Stomach smooth muscle (tissue), 2 donors: Measurements from ENCODE around the gene ECHDC3.

Source experiments
- H3K27ac ChIP-seq: one replicate; pipeline ENCODE4 v1.7.0; 2013; ENCODE audit warnings: mild to moderate bottlenecking, low read length, inconsistent platforms
- H3K27me3 ChIP-seq, 2 donors: one replicate each; pipeline ENCODE4 v1.7.0; 2013; ENCODE audit warnings: low read length in 2 of 2; ENCODE audit not compliant: insufficient read depth in 2 of 2, control insufficient read depth in 1 of 2
- H3K36me3 ChIP-seq, 2 donors: one replicate each; pipeline ENCODE4 v1.7.0; 2013; ENCODE audit warnings: low read length in 2 of 2; ENCODE audit not compliant: control insufficient read depth in 2 of 2, insufficient read depth in 2 of 2
- H3K4me1 ChIP-seq: one replicate; pipeline ENCODE4 v1.7.0; 2013; ENCODE audit warnings: low read length; ENCODE audit not compliant: control insufficient read depth, insufficient read depth
- H3K4me3 ChIP-seq, 2 donors: one replicate each; pipeline ENCODE4 v1.7.0; 2013; ENCODE audit warnings: low read length in 2 of 2
- H3K9ac ChIP-seq, 2 donors: one replicate each; pipeline ENCODE4 v1.7.0; 2013; ENCODE audit warnings: low read length in 2 of 2, mild to moderate bottlenecking in 1 of 2
- H3K9me3 ChIP-seq, 2 donors: one replicate each; pipeline ENCODE4 v1.7.0; 2013; ENCODE audit warnings: low read length in 2 of 2; ENCODE audit not compliant: control insufficient read depth in 2 of 2
- donor health status: healthy.
- donor health status: Pancreatic carcinoma.

The ECHDC3 gene

DNA sequence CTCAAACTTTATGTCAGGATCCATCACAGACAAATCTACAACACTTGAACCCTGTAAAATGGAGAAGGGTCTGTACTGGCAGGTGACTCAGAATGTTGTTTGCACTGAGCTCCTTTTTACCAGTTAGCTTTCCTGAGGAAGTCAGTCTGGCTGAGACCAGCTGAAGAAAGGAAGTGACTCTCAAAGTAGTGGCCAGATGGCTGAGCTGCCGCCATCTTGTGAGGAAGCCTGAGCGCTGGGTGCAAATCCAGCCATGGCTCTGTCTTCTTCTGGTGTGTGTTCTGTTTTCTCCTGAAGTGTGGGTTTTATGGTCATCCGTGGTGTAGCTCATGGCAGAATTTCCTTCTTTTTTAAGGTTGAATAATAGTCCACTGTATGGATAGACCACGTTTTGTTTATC is 25.5 kb upstream of the ECHDC3 start:
- no peaks in the 10 kb centered on the region for H3K4me1 ChIP-seq
- no peak overlapping the region for H3K27ac ChIP-seq
- no peaks in the 10 kb centered on the region for H3K9me3 ChIP-seq
- no peaks in the 10 kb centered on the region for H3K36me3 ChIP-seq
- H3K9ac ChIP-seq, result no peak overlapping the region
- H3K27me3 ChIP-seq, result peaks cover 0 to 2% of the 10 kb centered on the region in 2 donors
- H3K4me3 ChIP-seq, result no peak overlapping the region

DNA sequence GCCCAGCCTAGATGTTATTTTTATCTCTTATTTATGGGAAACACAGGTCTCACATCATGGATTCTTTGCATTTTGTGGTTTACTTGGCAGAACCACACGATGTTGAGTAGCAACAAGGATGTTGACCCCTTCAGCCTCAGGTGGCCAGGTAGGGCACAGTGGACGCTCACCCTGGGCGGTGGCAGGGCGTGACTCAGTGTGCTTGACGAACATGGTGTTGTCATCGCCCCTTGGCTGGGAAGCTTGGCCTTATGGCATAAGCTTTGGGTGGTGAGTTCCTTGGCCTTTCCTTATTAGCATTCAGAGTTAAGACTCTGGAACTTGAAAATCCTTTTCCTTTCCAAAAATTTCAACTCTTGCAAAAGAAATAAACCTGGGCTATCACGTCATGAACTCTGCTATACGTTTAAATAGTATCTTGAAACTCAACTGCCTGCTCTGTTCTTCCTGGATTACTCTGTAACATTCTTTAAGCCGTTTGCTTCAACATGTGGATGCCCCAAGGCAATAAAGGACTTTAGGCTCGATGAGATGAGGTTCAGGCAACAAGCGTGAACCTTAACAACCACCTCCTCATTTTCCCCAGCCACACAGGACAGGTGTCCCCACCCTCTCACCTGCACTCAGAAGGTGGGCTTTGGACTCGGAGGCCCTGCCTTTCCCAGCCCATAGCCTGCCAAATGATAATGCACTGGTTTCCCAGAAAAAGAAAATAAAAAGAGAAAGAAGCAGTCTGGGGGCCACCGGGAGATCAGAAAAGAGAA is 22.5 kb upstream of the ECHDC3 start:
- no peak overlapping the region for H3K9ac ChIP-seq
- H3K9me3 ChIP-seq, result no peaks in the 10 kb centered on the region
- no peaks in the 10 kb centered on the region for H3K36me3 ChIP-seq
- no peaks in the 10 kb centered on the region for H3K27me3 ChIP-seq
- H3K27ac ChIP-seq, result no peak overlapping the region
- no peaks in the 10 kb centered on the region for H3K4me1 ChIP-seq
- no peak overlapping the region for H3K4me3 ChIP-seq

DNA sequence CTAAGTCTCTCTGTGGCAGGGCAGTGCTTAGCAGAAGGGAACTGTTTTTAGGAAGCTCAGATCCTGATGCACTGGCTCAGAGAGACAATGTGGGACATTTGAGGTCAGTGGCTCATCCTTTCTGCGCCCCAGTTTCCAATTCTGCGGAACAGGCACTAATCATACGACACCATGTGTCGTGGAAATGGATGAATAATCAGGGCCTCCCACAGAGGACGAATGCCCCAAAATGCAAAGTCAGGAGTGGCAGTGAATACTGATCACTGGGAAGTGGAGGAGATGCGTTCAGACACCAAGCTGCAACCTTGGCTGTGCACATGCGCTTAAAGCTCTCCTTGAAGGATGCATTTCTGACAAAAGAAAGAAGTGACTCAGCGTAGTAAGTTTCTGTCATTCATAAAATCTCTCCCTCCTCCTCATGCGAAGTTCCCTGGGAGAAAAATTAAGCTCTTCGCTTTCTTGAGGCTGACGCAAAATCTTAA is 21.9 kb upstream of the ECHDC3 start:
- no peak overlapping the region for H3K4me3 ChIP-seq
- H3K9ac ChIP-seq, result no peak overlapping the region
- no peak overlapping the region for H3K27ac ChIP-seq
- no peaks in the 10 kb centered on the region for H3K27me3 ChIP-seq
- no peaks in the 10 kb centered on the region for H3K4me1 ChIP-seq
- H3K36me3 ChIP-seq, result no peaks in the 10 kb centered on the region
- no peaks in the 10 kb centered on the region for H3K9me3 ChIP-seq

DNA sequence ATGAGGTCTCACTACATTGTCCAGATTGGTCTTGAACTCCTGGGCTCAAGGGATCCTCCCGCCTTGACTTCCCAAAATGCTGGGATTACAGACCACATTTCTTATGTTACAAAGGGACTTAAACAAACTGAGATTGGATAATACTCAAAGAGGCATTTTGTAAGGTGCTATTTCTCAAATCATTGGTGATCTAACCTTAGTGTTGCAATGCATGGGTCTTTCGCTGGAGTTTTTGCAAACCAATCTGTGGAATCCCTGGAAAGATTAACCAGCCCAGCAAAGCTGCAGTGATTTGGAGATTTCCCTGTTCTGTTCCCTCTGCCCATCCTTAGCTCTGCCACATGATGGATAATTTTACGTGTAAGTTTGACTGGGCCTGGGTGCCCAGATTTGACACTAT is 20.4 kb upstream of the ECHDC3 start:
- H3K27me3 ChIP-seq, result no peaks in the 10 kb centered on the region
- H3K4me3 ChIP-seq, result no peak overlapping the region
- H3K4me1 ChIP-seq, result no peaks in the 10 kb centered on the region
- H3K27ac ChIP-seq, result no peak overlapping the region
- H3K9ac ChIP-seq, result no peak overlapping the region
- no peaks in the 10 kb centered on the region for H3K9me3 ChIP-seq
- H3K36me3 ChIP-seq, result no peaks in the 10 kb centered on the region

DNA sequence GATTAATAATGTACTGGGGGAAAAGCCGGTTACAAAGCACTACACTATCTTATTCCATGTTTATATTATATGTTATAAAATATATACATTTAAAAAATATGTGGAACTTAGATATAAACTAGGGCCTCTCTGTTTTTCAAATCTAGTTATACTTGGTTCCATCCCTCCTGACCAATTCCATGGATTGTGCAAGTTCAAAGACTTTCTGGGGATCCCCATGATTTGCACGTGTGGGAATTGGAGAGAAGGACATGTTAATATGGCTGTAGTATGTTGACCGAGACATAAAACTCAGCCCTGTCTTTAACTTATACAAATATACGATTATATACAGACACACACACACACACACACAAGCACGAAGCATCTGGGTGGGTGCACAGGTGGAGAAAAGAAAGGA is 18.8 kb upstream of the ECHDC3 start:
- no peak overlapping the region for H3K27ac ChIP-seq
- no peaks in the 10 kb centered on the region for H3K27me3 ChIP-seq
- no peaks in the 10 kb centered on the region for H3K9me3 ChIP-seq
- no peak overlapping the region for H3K9ac ChIP-seq
- no peaks in the 10 kb centered on the region for H3K4me1 ChIP-seq
- no peak overlapping the region for H3K4me3 ChIP-seq
- H3K36me3 ChIP-seq, result no peaks in the 10 kb centered on the region

DNA sequence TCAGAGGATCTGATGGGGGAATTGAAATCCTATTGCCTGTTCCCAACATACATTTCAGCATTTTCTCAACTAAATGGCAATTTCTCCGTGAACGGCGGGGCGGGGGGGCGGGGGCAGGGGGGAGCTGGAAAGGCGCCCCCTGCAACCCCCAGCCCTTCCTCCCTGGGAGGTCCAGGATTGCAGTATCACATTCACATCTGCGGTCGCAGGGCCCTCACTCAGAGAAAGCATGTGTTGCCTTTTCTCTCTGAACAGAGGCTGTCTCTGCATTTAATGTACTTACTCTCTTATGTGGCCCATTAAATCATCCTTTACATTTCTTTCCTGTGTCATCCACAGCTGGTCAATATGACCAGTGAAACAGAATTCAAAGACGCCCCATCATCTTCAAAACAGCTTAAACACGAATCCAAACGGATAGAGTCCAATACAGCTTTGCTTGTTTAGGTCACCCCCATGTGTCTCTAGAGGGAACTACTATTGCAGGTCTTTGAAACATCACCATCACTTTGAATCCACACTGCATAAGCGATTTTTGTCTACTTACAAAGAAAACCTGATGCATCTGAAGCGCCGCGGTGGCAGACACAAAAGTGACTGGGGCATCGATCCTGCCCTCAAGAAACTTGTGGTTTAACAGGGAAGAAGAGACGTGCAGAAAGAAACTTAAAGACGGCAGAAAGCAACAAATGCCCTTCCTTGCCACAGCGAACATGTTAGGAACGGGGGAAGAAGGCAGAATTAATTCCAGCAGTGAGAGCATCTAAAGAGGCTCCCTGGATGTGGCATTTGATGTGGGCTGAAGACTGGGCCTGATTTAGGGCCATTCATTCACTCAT is 17.0 kb upstream of the ECHDC3 start:
- Histone ChIP-seq H3K36me3 (no peaks in the 10 kb centered on the region), H3K4me1 (no peaks in the 10 kb centered on the region), H3K9me3 (no peaks in the 10 kb centered on the region), H3K27me3 (no peaks in the 10 kb centered on the region), H3K27ac (no peak overlapping the region), H3K4me3 (no peak overlapping the region), H3K9ac (peak overlapping the region in 1 of 2 donors; percentile 5)

DNA sequence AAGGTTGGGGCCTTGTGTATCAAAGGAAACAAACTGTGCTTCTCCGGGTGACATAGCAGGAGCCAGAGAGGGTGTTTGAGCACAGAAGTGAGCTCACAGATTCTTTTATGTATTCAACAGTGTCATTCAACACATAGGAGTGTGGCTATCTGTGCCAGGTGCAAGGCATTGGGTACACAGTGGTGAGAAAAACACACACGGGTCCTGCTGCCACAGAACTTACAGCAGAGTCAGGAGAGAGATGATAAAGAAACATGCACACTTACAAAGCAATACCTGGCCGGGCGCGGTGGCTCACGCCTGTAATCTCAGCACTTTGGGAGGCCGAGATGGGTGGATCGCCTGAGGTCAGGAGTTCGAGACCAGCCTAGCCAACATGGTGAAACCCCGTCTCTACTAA is 16.3 kb upstream of the ECHDC3 start:
- Histone ChIP-seq H3K9me3 (no peaks in the 10 kb centered on the region), H3K4me3 (no peak overlapping the region), H3K36me3 (no peaks in the 10 kb centered on the region), H3K27ac (no peak overlapping the region), H3K9ac (no peak overlapping the region), H3K27me3 (no peaks in the 10 kb centered on the region), H3K4me1 (no peaks in the 10 kb centered on the region)

DNA sequence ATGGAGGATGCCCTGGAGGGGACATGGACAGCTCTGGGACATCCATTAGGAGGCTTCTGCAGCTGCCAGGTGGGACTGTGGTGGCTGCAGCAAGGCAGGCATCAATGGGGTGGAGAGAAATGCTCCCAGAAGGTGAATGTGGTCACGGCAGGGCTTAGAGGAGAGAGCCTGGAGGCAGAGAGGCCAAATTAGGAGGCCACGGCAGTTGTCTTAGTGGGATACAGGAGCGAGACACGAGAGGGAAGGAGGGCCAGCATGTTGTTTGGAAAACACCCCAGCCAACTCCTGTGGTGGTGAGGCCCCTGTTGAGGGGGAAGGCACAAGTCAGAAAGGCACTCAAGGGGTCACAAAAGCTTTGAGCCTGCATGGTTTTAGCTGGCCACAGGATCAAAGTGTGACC is 14.6 kb upstream of the ECHDC3 start:
- no peak overlapping the region for H3K4me3 ChIP-seq
- no peak overlapping the region for H3K9ac ChIP-seq
- no peaks in the 10 kb centered on the region for H3K4me1 ChIP-seq
- no peaks in the 10 kb centered on the region for H3K9me3 ChIP-seq
- H3K27ac ChIP-seq, result no peak overlapping the region
- no peaks in the 10 kb centered on the region for H3K27me3 ChIP-seq
- no peaks in the 10 kb centered on the region for H3K36me3 ChIP-seq

DNA sequence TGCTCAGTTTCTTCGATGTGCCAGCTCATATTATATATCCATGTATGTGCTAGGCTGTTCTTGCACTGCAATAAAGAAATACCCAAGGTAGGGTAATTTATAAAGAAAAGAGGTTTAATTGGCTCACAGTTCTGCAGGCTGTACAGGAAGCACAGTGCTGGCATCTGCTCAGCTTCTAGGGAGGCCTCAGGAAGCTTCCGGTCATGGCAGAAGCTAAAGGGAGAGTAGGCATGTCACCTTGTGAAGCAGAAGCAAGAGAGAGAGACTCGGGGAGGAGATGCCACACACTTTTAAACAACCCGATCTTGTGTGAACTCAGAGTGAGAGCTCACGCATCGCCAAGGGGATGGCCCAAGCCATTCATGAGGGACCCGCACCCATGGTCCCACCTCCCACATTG is 13.8 kb upstream of the ECHDC3 start:
- H3K27me3 ChIP-seq, result no peaks in the 10 kb centered on the region
- no peak overlapping the region for H3K27ac ChIP-seq
- no peak overlapping the region for H3K4me3 ChIP-seq
- H3K36me3 ChIP-seq, result no peaks in the 10 kb centered on the region
- H3K9me3 ChIP-seq, result no peaks in the 10 kb centered on the region
- no peaks in the 10 kb centered on the region for H3K4me1 ChIP-seq
- H3K9ac ChIP-seq, result no peak overlapping the region

DNA sequence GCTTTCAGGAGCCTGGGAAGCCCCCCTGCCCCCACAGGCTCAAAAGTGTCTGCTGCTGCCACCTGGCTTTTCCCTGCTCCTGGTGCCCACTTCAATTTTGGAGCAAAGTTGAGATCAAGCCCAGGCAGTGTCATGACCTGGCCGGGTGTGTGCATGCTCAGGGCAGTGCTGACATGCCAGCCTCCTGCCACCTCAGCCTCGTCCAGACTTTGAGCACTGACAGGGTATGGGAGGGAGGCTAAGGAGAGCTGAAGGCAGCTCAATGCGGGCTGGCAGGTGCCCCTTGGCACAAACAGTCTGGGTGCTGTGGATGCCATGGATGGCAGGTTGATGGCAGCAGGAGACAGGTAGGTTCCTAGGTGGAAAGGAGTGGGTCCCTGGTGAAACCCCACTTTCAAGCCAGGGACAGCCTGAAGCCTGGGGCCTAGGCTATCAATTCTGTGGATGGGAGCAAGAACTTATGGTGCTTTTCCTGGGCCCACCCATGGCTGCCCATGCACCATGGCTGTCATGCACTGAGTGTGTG is 12.3 kb upstream of the ECHDC3 start:
- Histone ChIP-seq H3K4me1 (no peaks in the 10 kb centered on the region), H3K27me3 (no peaks in the 10 kb centered on the region), H3K9me3 (no peaks in the 10 kb centered on the region), H3K4me3 (no peak overlapping the region), H3K9ac (no peak overlapping the region), H3K27ac (no peak overlapping the region), H3K36me3 (no peaks in the 10 kb centered on the region)

DNA sequence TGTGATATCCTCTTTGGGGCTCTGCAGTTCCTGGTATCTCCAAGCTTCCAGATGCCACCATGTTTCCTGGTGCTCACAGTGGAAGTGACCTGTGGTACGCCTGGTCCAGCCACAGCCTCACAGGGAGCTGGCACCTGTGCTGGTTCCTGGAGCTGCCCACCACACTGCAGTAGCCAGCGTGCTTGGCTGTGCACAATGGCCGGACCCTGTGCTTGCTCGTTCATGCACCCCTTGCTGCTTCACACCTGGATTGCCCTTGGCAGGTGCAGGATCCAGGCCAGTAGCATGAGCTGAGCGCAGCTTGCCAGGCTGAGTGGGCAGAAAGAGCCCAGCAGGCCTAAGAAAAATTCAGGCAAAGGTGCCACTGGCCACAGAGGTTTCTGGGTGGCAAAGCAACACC is 11.4 kb upstream of the ECHDC3 start:
- Histone ChIP-seq H3K9ac (no peak overlapping the region), H3K27me3 (no peaks in the 10 kb centered on the region), H3K36me3 (no peaks in the 10 kb centered on the region), H3K9me3 (no peaks in the 10 kb centered on the region), H3K27ac (no peak overlapping the region), H3K4me3 (no peak overlapping the region), H3K4me1 (no peaks in the 10 kb centered on the region)
